ENCODE measurements around the gene LILRA1.
"Not testable (repeated sequence)": the region's sequence is repeated elsewhere in the genome, so short reads cannot be mapped to it uniquely, and the experiment has no call there.

LILRA1 gene

GRCh38 chr19:54614726-54615125, 21.3 kb downstream of the LILRA1 start:
- DNase-seq (ENCODE audit: low spot score): no peak
- no peak overlapping the region for H3K27ac ChIP-seq
- POLR2A ChIA-PET (ENCODE audit: low non-redundant PET): no interaction called here
- TF ChIP-seq, protein P1, sequence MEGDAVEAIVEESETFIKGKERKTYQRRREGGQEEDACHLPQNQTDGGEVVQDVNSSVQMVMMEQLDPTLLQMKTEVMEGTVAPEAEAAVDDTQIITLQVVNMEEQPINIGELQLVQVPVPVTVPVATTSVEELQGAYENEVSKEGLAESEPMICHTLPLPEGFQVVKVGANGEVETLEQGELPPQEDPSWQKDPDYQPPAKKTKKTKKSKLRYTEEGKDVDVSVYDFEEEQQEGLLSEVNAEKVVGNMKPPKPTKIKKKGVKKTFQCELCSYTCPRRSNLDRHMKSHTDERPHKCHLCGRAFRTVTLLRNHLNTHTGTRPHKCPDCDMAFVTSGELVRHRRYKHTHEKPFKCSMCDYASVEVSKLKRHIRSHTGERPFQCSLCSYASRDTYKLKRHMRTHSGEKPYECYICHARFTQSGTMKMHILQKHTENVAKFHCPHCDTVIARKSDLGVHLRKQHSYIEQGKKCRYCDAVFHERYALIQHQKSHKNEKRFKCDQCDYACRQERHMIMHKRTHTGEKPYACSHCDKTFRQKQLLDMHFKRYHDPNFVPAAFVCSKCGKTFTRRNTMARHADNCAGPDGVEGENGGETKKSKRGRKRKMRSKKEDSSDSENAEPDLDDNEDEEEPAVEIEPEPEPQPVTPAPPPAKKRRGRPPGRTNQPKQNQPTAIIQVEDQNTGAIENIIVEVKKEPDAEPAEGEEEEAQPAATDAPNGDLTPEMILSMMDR (conservative IDR thresholded peaks at IDR 0.05; ENCODE audit: low read depth): no peak
- CTCF ChIA-PET: no interaction called here

DNA sequence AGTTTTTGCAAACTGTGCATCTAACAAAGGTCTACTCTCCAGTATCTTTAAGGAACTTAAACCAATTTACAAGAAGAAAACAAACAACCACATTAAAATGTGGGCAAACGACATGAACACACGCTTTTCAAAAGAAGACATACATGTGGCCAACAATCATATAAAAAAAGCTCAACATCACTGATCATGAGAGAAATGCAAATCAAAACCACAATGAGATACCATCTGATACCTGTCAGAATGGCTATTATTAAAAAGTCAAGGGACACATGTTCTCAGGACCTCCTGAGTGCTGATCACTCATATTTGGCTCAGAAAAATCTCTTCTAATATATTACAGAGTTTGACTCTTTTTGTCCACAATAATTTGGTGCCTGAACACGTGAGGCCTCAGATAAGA, 22.6 kb downstream of the LILRA1 start:
- TF ChIP-seq, protein P1 (conservative IDR thresholded peaks at IDR 0.05; ENCODE audit: low read depth): no peak
- no peak overlapping the region for H3K27ac ChIP-seq
- no peak for DNase-seq (ENCODE audit: low spot score)
- POLR2A ChIA-PET (ENCODE audit: low non-redundant PET): no interaction called here
- CTCF ChIA-PET: interaction anchor here (0.7 kb wide), 1 partner anchor 57 kb away, joined by 3 read pairs; no protein-coding TSS in a partner anchor

GRCh38 chr19:54616821-54617560, 23.6 kb downstream of the LILRA1 start:
- POLR2A ChIA-PET (ENCODE audit: low non-redundant PET): no interaction called here
- DNase-seq (ENCODE audit: low spot score): no peak

GRCh38 chr19:54620464-54620863, 27.0 kb downstream of the LILRA1 start:
- TF ChIP-seq, protein P1 (conservative IDR thresholded peaks at IDR 0.05; ENCODE audit: low read depth): no peak
- ChIA-PET POLR2A (ENCODE audit: low non-redundant PET) (no interaction called here), CTCF (interaction anchor here (0.6 kb wide), 1 partner anchor 139 kb away, joined by 3 read pairs; no protein-coding TSS in a partner anchor)
- no peak for DNase-seq (ENCODE audit: low spot score)
- H3K27ac ChIP-seq: no peak overlapping the region

More at GRCh38 chr19:54616821-54617560, 23.6 kb downstream of the LILRA1 start:
- H3K27ac ChIP-seq: no peak overlapping the region
- CTCF ChIA-PET: interaction anchor here (0.7 kb wide), 1 partner anchor 58 kb away, joined by 3 read pairs; no protein-coding TSS in a partner anchor
- TF ChIP-seq, protein P1 (conservative IDR thresholded peaks at IDR 0.05; ENCODE audit: low read depth): no peak

DNA sequence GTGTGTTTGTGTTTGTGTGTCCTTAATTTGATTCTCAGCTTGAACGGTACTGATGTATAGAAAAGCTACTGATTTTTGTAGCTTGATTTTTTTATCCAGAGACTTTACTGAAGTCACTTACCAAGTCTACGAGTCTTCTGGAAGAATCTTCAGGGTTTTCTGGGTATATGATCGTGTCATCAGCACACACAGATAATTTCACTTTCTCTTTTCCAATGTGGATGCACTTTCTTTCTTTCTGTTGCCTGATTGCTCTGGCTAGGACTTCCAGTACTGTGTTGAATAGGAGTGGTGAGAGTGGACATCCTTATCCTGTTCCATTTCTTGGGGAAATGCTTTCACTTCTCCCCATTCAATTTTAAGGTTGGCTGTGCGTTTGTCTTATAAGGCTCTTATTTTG, 29.0 kb downstream of the LILRA1 start:
- ChIA-PET CTCF (no interaction called here), POLR2A (ENCODE audit: low non-redundant PET) (no interaction called here)
- DNase-seq (ENCODE audit: low spot score): no peak

DNA sequence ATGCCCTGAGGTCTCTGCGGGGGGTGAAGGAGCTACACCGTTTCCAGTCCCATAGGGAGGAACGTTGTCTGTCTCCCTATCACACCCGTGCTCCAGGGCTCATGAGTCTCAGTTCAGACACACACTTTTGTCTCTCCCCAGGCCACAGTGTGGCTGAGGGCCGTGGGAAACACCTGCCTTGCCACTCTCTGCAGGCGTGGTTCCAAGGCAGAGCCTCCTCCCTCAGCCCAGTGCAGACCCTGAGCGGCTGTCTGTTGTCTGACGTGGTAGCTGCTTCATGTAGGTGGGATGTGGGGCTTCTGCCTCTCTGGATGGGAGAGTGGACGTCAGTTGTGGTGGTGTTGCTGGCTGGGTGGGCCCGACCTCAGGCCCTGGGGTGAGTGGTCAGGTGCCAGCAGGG, 30.8 kb downstream of the LILRA1 start:
- CTCF ChIA-PET; DNase-seq (ENCODE audit: low spot score); H3K27ac ChIP-seq; POLR2A ChIA-PET (ENCODE audit: low non-redundant PET): not testable (repeated sequence)

More for the DNA sequence above, 29.0 kb downstream of the LILRA1 start:
- H3K27ac ChIP-seq: no peak overlapping the region
- TF ChIP-seq, protein P1 (conservative IDR thresholded peaks at IDR 0.05; ENCODE audit: low read depth): no peak

DNA sequence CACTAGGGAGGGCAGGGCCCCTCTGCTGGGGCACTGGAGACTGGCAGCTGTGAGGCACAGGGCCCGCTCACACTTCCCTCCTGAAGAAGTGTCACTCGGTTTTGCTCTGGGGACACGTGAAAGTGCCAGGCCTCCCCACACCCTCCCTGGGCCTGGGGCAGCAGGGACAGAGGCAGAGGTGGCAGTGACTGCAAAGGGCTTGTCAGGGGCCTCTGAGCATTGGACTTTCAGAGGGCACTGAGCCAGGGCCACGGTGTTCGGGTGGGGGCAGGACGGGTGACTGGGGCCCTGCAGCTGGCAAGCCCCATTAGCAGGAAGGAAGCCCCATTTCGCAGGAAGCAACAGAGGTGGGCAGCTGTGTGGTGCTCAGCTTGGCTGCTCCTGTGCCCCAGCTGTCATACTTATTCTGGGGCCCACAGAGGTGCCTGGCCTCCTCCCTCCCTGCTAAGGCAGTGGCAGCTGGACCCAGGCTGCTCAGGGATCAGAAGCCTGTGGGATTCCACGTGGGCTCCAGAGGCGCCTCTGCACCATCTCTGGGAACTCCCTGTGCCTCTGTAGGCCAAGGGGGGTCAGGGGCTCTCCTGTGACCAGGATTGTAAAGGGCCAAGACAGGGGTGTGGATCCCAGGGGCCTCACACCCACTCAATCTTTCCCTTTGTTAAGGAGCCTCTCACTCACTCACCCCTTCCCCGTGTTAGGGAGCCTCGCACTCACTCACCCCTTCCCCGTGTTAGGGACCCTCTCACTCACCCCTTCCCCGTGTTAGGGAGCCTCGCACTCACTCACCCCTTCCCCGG, 31.7 kb downstream of the LILRA1 start:
- CTCF ChIA-PET; H3K27ac ChIP-seq; POLR2A ChIA-PET (ENCODE audit: low non-redundant PET); DNase-seq (ENCODE audit: low spot score): not testable (repeated sequence)

Measured in RWPE1 (cell line).